GM23338 (cell line): Measurements from ENCODE around the gene TUBA3E.
"Not testable (repeated sequence)": the region's sequence is repeated elsewhere in the genome, so short reads cannot be mapped to it uniquely, and the experiment has no call there.

Experiments used
- CREB1 ChIP-seq: fragments of 250-450 bp; sonication (Bioruptor Pico); IDR thresholded peaks from 2 replicates; pipeline ENCODE4 v1.5.0; 2020; ENCODE audit warnings: low read depth, mild to moderate bottlenecking, moderate library complexity
- EZH2 ChIP-seq: fragments of 200-600 bp; sonication (generic); IDR thresholded peaks from one replicate; pipeline ENCODE4 v1.8.0; 2017; ENCODE audit warnings: antibody characterized with exemption, mild to moderate bottlenecking, low read depth; ENCODE audit not compliant: unreplicated experiment
- EZH2phosphoT487 ChIP-seq: fragments of 200-600 bp; sonication (generic); IDR thresholded peaks from one replicate; pipeline ENCODE4 v1.8.1; 2018; ENCODE audit warnings: antibody characterized with exemption; ENCODE audit not compliant: unreplicated experiment
- NANOG ChIP-seq: IDR thresholded peaks from 2 replicates; pipeline ENCODE4 v1.6.1; 2016; ENCODE audit warnings: antibody characterized with exemption, borderline replicate concordance
- POLR2AphosphoS5 ChIP-seq: IDR thresholded peaks from 2 replicates; pipeline ENCODE4 v1.6.1; 2016; ENCODE audit warnings: antibody characterized with exemption, low read depth
- ZNF114 ChIP-seq: fragments of 250-450 bp; sonication (Bioruptor Pico); IDR thresholded peaks from 2 replicates; pipeline ENCODE4 v1.5.0; 2020; ENCODE audit warnings: mild to moderate bottlenecking, moderate library complexity
- TF ChIP-seq, protein P1 (sequence below), 2 experiments: fragments of 200-600 bp in 1 of 2; sonication (generic) in 1 of 2; conservative IDR thresholded peaks; 2 replicates each; pipeline versions ENCODE4 v1.5.1 to v1.6.1; 2016 to 2017; ENCODE audit warnings: antibody characterized with exemption in 2 of 2, low read depth in 2 of 2, mild to moderate bottlenecking in 2 of 2, moderate library complexity in 1 of 2
- TF ChIP-seq, protein P2 (sequence below): fragments of 250-450 bp; sonication (Bioruptor Pico); IDR thresholded peaks from 2 replicates; pipeline ENCODE4 v1.5.0; 2020; ENCODE audit warnings: mild to moderate bottlenecking, moderate library complexity
- TF ChIP-seq, protein P3 (sequence below): IDR thresholded peaks from one replicate; pipeline ENCODE4 v1.6.1; 2018; ENCODE audit warnings: antibody characterized with exemption; ENCODE audit not compliant: unreplicated experiment

DNA sequence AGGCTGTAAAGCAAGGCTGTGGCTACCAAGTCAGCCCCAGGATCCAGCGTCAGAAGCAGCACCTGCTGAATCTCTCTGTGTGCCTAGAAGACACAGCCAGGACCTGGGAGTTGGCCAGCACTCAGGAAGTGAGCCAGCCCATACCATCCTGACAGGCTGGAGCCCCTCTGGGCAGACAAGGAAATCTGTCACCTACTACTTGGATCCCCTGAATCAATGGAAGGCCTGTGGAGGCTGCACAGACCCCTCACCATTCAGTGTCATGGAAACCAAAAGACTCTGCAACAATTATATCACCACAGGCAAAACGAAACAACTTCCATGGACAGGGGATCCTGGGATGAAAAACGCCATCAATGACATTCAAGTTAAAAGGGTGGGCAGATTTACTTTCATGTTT is 31.6 kb downstream of the TUBA3E start:
- not testable (repeated sequence) for TF ChIP-seq EZH2; POLR2AphosphoS5; ZNF114 (CRISPR knock-in tag); CREB1 (CRISPR knock-in tag); EZH2phosphoT487; NANOG
- TF ChIP-seq, protein P1, sequence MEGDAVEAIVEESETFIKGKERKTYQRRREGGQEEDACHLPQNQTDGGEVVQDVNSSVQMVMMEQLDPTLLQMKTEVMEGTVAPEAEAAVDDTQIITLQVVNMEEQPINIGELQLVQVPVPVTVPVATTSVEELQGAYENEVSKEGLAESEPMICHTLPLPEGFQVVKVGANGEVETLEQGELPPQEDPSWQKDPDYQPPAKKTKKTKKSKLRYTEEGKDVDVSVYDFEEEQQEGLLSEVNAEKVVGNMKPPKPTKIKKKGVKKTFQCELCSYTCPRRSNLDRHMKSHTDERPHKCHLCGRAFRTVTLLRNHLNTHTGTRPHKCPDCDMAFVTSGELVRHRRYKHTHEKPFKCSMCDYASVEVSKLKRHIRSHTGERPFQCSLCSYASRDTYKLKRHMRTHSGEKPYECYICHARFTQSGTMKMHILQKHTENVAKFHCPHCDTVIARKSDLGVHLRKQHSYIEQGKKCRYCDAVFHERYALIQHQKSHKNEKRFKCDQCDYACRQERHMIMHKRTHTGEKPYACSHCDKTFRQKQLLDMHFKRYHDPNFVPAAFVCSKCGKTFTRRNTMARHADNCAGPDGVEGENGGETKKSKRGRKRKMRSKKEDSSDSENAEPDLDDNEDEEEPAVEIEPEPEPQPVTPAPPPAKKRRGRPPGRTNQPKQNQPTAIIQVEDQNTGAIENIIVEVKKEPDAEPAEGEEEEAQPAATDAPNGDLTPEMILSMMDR (conservative IDR thresholded peaks at IDR 0.05; ENCODE audit: low read depth in 2 of 2), result not testable (repeated sequence)
- TF ChIP-seq, protein P2, sequence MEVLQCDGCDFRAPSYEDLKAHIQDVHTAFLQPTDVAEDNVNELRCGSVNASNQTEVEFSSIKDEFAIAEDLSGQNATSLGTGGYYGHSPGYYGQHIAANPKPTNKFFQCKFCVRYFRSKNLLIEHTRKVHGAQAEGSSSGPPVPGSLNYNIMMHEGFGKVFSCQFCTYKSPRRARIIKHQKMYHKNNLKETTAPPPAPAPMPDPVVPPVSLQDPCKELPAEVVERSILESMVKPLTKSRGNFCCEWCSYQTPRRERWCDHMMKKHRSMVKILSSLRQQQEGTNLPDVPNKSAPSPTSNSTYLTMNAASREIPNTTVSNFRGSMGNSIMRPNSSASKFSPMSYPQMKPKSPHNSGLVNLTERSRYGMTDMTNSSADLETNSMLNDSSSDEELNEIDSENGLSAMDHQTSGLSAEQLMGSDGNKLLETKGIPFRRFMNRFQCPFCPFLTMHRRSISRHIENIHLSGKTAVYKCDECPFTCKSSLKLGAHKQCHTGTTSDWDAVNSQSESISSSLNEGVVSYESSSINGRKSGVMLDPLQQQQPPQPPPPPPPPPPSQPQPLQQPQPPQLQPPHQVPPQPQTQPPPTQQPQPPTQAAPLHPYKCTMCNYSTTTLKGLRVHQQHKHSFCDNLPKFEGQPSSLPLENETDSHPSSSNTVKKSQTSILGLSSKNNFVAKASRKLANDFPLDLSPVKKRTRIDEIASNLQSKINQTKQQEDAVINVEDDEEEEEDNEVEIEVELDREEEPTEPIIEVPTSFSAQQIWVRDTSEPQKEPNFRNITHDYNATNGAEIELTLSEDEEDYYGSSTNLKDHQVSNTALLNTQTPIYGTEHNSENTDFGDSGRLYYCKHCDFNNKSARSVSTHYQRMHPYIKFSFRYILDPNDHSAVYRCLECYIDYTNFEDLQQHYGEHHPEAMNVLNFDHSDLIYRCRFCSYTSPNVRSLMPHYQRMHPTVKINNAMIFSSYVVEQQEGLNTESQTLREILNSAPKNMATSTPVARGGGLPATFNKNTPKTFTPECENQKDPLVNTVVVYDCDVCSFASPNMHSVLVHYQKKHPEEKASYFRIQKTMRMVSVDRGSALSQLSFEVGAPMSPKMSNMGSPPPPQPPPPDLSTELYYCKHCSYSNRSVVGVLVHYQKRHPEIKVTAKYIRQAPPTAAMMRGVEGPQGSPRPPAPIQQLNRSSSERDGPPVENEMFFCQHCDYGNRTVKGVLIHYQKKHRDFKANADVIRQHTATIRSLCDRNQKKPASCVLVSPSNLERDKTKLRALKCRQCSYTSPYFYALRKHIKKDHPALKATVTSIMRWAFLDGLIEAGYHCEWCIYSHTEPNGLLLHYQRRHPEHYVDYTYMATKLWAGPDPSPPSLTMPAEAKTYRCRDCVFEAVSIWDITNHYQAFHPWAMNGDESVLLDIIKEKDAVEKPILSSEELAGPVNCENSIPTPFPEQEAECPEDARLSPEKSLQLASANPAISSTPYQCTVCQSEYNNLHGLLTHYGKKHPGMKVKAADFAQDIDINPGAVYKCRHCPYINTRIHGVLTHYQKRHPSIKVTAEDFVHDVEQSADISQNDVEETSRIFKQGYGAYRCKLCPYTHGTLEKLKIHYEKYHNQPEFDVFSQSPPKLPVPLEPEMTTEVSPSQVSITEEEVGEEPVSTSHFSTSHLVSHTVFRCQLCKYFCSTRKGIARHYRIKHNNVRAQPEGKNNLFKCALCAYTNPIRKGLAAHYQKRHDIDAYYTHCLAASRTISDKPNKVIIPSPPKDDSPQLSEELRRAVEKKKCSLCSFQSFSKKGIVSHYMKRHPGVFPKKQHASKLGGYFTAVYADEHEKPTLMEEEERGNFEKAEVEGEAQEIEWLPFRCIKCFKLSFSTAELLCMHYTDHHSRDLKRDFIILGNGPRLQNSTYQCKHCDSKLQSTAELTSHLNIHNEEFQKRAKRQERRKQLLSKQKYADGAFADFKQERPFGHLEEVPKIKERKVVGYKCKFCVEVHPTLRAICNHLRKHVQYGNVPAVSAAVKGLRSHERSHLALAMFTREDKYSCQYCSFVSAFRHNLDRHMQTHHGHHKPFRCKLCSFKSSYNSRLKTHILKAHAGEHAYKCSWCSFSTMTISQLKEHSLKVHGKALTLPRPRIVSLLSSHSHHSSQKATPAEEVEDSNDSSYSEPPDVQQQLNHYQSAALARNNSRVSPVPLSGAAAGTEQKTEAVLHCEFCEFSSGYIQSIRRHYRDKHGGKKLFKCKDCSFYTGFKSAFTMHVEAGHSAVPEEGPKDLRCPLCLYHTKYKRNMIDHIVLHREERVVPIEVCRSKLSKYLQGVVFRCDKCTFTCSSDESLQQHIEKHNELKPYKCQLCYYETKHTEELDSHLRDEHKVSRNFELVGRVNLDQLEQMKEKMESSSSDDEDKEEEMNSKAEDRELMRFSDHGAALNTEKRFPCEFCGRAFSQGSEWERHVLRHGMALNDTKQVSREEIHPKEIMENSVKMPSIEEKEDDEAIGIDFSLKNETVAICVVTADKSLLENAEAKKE (CRISPR knock-in tag), result not testable (repeated sequence)
- TF ChIP-seq, protein P3, sequence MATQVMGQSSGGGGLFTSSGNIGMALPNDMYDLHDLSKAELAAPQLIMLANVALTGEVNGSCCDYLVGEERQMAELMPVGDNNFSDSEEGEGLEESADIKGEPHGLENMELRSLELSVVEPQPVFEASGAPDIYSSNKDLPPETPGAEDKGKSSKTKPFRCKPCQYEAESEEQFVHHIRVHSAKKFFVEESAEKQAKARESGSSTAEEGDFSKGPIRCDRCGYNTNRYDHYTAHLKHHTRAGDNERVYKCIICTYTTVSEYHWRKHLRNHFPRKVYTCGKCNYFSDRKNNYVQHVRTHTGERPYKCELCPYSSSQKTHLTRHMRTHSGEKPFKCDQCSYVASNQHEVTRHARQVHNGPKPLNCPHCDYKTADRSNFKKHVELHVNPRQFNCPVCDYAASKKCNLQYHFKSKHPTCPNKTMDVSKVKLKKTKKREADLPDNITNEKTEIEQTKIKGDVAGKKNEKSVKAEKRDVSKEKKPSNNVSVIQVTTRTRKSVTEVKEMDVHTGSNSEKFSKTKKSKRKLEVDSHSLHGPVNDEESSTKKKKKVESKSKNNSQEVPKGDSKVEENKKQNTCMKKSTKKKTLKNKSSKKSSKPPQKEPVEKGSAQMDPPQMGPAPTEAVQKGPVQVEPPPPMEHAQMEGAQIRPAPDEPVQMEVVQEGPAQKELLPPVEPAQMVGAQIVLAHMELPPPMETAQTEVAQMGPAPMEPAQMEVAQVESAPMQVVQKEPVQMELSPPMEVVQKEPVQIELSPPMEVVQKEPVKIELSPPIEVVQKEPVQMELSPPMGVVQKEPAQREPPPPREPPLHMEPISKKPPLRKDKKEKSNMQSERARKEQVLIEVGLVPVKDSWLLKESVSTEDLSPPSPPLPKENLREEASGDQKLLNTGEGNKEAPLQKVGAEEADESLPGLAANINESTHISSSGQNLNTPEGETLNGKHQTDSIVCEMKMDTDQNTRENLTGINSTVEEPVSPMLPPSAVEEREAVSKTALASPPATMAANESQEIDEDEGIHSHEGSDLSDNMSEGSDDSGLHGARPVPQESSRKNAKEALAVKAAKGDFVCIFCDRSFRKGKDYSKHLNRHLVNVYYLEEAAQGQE, result not testable (repeated sequence)
